ENCODE results near the gene CD81. TPM values are rescaled to one million over a fixed set of nuclear protein-coding genes. Genes with fewer than 3 reads are reported as not detected.

CD81 gene
- total RNA-seq, 1 donor from 2014 or later = 377 TPM

DNA sequence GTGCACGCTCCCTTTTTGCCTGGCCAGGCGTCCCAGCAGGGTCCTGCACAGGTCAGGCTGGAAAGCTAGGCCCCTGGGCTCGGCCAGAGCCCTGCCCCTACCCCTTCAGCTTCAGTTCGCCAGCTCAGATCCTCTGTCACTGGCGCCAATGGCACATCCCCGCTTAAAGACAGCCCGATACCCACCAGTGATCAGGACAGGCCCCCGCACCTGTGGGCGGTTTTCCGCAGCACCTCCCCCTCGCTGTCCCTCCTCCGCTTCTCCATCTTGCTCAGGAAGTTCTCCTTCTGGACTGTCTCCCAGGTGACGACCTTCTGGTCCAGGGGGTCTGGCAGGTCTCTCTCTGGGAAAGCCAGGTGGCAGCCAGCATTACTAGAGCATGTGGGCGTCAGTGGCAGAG, 29.3 kb downstream of the CD81 start:
- DNase-seq = no peak

DNA sequence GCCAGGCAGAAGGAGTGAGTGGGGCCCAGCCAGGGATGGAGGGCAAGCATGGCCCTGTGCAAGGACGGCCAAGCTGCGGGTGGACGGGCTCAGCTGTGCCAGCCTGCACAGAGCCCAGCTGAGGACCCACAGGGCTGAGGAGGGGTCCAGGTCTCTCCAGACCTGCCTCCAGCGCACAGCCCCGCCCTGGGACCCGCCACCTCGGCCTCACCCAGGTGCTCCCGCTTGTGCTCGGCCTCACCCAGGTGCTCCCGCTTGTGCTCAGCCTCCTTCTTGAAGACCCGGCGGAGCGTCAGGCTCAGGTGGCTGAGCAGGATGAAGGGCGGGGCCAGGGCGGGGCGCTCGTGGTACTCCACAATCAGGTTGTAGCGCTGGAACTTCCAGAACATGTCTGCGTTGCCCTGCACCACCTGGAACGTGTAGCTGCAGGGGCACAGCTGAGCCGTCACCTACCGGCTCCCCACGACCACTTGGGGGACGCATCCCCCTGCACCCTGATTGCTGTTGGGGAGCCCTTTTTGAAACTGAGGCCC, 29.8 kb downstream of the CD81 start:
- DNase-seq = no peak

DNA sequence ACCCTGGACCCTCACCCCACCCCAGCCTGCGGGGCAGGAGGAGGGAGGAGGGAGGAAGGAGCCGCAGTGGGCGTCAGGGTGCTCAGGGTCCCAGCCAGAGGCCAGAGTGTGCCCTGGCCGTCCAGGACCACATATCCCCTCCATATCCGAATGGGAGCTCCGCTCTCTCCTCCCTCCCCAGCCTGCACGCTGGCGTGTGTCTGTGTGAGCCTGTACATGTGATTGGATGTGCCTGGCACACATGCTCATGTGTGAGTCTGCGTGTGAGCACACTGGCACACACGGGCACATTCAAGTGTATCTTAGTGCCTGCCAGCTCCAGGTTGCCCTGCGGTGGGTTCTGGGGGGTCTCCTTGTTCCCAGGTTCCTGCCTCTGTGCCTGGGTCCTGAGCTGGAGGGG, 31.6 kb downstream of the CD81 start:
- DNase-seq = no peak

DNA sequence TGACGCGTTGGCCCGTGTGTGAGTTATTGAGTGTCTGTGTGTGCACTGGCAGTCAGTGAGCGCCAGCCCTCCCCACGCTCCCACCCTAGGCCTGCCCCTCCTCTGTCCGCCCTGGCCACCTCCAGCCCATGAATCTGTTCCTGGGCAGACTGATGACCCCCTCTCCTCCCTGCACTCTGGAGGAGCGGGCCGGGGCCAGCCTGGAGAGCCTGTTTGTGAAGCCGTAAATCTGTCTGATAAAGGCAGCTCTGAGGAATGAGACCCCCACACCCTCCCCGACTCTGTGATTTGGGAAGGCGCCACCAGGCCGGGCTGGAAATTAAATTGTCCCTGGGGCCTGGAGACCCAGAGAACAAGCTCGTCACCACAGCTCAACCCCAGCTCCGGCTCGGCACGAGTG, 32.0 kb downstream of the CD81 start:
- DNase-seq = no peak

DNA sequence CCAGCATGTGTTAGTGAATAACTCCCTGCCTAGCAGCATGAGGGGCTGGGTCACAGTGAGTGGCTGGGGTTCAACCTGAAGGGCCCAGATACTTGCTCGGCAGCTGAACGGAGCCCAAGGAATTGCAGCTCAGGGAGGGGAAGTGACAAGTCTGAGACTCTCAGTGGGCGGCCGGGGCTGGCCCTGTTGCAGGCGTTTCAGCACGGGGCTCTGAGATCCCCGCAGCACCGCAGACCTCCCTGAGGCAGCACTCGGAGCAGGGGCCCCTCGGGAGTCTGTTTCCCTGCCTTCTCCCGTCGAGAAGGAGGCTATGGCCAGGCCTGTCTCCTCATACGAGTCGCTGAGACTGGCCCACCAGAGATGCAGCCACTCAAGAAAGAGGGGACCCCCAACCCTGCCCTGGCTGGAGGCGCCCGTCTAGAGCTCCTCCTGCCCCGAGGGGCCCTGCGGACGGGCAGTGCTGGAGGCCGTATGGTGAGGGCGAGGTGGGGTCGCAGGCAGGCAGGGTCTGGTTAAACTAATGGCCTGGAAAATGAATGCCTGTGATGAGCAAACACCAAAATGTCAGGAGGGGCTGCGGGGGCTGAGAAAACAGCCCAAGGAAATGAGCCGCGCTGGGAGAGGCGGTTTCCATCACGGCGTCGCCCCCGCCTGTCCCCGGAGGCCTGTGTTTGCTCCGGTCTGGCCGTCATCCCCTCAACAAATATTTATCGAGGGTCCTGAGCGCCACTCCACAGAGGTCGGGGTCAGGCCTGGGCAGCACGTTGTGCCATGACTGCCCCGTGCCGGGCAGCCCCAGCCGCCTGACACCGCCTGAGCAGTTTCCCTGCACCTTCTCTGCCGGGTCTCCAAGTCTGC, 32.7 kb downstream of the CD81 start:
- DNase-seq = no peak

DNA sequence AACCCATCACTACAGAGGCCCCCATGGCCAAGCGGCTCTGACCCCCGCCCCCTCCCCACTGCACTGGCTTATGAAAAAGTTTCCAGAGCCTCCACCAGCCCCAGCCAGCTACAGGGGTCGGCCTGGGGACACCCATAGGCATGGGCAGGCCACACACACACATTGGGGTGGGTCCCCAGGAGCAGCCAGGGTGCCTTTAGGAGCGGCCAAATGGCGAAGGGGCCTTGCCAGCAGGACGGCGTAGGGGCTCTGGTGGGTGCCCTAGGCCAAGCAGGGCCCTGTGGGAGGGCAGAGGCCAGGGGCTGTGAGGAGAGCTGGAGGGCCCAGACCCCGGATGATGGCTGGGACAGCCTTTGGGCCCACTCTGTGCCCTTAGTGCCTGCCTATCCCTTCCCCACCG, 33.5 kb downstream of the CD81 start:
- no peak for DNase-seq

DNA sequence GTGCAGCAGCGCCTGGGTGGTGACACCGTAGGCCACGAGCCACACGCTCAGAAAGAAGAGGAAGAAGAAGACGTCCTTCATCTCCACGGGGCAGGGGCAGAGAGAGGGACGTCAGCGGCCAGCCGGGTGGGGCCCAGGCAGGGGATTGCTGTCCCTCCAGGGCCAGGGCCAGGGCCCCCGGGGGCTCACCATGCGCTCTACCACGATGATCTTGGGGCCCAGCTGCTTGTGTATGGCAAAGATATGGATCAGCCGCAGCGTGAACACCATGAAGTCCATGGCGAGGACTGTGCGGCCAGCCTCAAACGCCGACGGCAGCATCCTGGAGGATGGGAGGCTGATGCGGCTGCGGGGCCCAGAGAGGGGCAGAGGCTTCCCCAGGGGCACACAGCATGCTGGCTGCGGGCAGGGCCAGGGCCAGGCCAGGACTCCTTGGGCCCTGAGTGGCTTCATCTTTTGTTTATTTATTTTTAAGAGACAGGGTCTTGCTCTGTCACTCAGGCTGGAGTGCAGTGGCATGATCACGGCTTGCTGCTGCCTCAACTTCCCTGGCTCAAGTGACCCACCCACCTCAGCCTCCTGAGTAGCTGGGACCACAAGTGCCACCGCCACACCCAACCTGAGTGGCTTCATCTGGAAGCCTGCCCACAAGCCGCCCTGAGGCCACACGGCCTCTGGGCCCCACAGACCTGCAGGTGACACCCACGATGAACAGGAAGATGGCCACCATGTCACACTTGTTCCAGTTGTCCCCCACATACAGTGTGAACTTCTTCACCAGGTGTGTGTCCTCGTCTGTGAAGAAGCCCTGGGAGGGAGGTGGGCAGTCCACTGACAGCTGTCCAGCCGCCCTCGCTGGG, 34.6 kb downstream of the CD81 start:
- DNase-seq = no peak

DNA sequence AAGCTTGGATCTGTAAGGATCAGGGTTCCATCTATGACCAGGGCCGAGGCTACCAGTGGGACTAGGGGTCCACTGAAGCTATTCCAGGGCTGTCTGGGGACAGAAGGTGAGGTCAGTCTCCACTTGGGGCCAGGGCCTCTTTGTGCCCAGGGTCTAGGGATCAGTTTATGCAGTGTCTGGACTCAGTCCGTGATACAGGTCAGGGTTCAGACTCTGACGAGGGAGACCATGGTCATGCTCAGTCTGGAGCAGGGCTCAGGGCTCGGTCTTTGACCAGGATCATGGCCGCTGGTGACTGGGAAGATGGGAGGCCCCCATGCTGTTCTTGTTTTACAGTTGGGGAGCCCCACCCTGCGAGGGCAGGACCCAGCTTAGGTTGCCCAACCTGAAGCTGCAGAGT, 35.2 kb downstream of the CD81 start:
- DNase-seq = no peak

DNA sequence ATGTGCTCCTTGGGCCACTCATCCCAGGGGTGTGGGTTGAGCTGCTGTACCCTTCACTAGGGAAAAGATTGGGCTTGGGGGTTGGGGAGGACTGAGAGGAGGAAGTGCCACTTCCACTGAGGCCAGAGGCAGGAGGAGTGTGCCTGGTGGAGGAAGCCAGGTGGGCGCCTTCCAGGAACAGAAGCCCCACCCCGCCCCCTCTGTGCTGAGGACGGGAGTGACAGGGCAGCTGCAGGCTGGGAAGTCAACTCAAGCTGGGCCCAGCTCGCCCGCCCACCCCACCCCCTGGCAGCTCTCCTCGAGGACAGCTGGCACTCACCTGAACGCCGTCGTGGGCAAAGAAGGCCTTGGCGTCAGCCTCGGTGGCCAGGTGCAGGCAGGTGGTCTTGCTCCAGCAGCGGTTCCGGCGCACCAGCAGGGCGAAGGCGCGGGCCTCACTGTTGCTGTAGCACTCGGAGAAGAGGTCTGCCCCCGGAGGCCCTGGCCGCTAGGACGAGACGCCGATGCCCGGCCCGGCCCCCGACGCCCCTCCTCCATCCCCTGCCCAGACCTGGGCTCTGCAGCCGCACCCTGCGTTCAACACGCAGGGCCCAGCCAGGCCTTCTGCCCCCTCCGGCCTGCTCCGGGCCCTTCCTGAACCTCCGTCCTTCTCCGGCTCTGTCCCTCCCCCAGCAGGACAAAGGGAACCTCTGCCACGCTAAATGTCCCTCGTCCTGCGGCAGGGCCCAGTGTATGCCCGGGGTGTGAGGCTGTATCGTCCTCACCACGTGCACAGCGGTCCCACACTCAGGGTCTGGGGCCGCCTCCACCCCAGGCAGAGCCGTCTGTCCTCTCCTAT, 36.9 kb downstream of the CD81 start:
- peak; percentile 70 for DNase-seq

DNA sequence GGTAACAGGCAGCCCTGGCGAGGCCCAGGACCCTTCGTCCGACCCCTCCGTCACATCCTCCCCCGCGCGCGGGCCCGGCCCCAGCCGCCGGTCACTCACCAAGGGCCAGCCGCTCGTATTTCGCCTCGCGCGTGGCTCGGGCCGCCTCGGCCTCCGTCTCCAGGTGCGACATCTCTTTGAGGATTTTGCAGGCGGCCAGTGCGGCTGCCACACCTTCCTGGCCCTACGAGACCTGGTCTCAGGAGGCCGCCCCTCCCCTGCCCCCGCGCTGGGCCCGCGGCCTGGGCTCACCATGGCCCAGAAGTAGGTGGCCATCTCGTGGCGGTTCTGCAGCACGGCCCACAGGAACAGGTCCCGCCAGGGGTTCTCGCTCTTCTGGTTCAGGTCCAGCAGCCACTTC, 37.5 kb downstream of the CD81 start:
- DNase-seq = no peak

DNA sequence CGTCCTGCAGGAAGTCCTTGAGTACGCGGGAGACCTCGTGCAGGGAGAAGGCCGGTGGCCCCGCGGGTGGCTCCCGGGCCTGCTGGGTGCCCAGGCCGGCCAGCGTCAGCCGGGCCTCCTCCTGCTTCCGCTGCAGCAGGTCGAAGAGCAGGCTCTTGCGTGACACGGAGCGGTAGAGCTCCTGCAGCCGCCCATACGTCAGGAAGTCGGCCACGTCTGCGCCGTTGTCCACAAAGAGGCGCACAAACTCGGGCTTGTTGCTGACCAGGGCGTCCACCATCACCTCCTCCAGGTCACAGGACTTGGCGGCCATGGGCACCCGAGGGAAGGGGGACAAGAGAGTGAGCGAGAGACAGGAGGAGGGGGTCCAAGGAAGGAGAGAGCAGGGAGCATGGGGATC, 38.1 kb downstream of the CD81 start:
- no peak for DNase-seq

DNA sequence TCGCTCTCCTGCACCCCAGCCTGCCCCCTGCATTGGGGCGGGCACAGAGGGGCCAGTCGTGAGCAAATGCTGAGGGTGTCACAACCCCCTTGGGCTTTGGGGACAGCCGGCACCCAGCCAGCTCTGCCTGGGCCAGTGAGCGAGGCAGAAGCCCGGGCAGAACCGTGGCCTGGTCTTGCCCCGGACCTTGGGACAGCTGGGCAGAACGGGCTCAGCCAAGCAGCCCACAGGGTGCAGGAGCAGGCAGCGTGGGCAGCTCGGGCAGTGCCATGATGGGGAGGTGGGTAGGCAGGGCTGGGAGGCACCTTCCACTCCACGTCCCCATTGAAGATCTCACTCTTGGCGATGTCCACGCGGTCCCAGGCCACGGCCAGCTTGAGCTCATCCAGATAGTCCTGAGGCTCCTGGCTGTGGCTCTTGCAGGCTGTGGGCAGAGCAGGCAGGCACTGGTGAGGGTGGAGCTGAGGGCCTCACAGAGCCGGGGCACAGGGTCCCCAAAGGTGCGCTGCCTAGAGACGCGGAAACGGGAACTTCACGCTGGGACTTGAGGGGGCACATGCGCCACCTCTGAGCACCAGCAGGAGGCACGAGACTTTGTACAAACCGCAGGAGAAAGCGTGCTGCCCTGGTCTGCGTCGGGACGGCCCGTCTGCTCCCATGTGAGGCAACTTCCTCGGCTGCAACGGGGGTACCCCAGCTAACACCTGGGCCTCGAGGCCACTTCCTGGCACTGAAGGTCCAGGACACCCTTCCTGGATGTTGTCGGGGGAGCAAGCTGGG, 38.7 kb downstream of the CD81 start:
- no peak for DNase-seq

DNA sequence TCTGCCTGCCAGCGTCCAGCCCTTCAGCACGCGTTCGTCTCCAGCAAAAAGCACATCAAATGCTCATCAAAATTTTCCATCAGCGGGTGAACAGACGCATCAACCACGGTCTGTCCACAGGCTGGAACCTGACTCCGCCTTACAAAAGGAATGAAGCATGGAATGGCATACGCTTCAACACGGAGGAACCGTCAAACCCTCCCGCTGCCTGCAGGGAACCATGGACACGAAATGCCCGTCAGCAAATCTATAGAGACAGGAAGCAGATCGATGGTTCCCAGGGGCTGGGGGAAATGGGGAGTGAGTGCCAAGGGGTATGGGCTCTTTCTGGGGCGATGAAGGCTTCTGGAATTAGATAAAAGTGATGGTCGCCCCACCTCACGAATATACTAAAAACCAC, 39.7 kb downstream of the CD81 start:
- DNase-seq = no peak

DNA sequence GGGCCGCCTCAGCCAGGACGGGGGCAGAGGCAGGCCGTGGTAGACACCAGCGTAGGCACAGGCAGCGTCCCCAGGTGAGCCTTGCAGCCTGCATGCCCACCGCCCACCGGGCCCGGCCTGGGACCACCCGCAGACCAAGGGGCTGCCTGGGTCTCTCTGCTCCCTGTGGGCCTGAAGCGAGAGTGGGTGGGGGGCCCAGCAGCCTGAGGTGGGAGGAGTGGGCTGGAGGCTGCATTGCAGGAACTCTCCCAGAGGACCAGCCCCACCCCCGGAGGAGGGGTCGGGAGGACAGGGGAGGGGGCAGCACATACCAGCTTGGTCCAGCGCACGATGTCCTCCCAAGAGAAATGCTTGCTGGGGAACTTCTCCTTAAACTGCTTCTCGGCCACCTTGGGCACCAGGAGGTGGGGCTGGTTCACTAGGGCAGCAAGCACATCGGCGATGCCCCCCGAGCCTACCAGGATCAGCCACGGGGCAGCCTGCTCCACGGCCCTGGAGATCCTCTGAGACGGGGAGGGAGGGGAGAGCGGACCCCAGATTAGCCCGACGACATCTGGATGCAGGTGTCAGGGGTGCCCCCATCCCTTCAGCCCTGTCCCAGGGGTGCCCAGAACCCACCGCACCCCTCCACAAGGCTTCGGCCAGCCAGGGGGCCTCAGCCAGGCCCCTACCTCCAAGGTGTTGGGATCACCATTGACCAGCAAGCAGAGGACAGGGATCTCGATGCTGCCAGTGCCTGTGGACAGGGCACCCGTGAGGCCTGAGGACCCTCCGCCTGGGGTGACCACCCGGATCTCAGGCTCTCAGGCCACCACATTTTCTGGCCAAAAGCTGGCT, 41.0 kb downstream of the CD81 start:
- DNase-seq = no peak

DNA sequence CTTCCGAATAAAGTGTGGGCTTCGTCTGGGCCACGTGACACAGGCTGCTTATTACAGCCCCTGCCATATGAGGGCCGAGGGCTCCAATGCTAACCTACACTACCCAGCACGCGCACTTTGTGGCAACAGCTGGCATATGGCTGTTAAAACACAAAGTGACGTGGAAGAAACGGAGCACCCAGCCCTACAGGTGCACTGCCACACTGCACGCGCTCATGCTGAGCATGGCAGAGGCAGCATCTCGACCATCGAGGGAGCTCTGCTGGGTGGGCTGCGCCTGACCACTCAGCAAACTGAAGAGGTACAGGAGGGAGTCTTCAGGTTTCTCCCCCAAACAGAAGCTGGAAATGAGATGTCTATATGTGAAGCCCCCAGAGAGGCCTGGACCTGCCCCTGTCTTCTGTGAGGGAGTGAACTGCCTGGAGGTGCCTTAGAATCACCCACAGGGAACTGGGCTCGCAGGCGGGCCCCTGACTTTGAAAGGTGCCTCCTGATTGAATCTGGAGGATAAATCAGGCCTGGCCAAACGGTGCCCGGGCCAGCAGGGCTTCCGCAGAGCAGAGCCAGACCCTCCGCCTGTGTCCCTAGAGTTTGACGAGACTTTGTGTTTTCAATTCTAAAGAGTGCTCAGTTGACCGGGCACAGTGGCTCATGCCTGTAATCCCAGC, 41.7 kb downstream of the CD81 start:
- no peak for DNase-seq

DNA sequence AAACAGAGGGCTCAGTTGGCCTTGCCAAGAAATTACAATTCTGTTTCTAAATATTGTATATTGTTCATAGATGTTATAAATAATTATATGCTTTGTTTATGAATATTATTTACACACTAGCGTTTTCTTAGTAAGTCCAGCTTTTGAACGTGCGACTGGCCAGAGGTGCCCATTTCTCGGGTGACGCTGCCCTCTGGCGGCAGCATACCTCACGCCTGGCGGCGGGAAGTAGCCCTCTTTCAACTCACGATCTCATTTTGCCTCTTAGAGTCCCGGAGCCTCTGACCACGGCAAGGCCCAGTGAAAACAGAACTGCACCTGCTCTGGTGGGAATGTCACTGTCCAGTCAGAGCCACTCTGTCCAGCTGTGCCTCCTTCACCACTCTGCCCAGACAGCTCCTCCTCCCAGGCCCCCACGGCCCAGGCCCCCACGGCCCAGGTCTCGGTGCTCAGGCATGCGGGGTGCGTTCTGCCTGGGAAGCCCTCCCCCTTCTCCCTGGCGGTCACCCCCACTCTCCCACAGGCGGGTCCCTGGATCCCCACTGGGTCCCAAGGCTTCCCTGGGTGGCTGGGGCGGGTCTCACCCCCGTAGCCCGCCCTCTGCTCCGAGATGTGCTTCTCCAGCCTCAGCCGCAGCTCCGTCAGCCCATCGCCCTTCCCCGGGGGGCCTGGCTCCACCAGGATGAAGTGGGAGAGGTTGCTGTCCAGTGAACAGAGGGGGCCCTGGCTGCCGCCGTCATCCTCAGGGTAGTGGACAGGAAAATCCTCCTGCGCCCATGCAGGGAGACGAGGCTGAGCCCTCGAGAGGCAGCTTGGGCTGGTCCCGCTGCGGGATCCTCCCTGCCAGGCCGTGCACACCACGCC, 42.8 kb downstream of the CD81 start:
- peak; percentile 83 for DNase-seq

DNA sequence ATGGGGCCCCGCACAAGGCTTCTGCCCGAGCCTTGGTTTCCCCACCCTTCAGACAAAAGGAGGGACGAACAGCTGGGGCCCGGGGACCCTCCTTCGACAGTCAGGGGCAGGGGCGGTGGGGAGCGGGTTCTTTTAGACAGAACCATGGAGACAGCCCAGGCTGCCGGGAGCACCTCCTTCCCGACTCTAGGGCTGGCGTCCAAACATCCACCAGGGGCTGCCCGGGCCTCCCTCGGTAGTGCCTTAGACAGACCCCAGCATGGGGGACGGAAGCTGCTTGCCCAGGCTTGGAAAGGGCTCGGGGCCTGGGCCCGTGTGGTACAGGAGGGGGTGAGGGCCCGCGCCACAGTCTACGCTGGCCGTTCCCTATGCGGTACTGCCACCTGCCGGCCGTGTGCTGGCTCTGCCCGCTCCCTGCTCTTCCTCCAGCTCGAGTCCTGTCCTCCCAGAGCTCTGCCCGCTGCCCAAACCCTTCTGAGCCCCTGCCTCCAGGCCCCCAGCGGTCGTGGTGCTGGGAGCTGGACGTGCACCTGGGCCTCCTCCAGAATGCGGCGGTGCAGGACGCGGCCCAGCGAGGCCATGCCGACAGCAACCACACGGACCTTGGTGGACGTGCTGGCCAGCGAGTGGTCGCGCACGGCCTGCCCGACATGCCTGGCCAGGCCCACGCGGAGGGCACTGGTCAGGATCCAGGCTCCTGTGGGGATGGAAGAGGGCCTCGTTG, 43.6 kb downstream of the CD81 start:
- peak; percentile 88 for DNase-seq
